HCT116 (cell line): ENCODE data around the gene NEK3. TPM values are rescaled to one million over a fixed set of nuclear protein-coding genes. Genes with fewer than 3 reads are reported as not detected.

ENCODE experiments used
- ATAC-seq: fragments of 200-7000 bp; cut with Tn5 transposase; 2 replicates; pipeline ENCODE4 v1.9.1; 2020; ENCODE audit warnings: mild to moderate bottlenecking, moderate library complexity
- BruUV-seq: library from RNA; stranded (reverse); fragments of 400-500 nt; replicated peaks from 2 replicates; lab custom pipeline; 2021; lab: Mats Ljungman, UMichigan
- CTCF ChIA-PET: fragments of 300-600 bp; sonication (Branson Sonifier 250); formaldehyde crosslinking; loops from one replicate; lab custom pipeline; 2021; ENCODE audit warnings: antibody characterized with exemption; lab: Charles Lee
- POLR2A ChIA-PET: fragments of 300-600, 350-600 bp; sonication (Branson Sonifier 250); formaldehyde crosslinking; loops from one replicate; lab custom pipeline; 2021; ENCODE audit warnings: antibody characterized with exemption; lab: Charles Lee
- RAD21 ChIA-PET, 2 experiments: fragments of 300-600 bp; sonication (Branson Sonifier 250); formaldehyde crosslinking; loops; one replicate each; lab custom pipeline; 2023; ENCODE audit warnings: low total read pairs in 2 of 2; ENCODE audit not compliant: uncharacterized antibody in 2 of 2, unreplicated experiment in 2 of 2, low non-redundant PET in 1 of 2; lab: Charles Lee
- DNase-seq: peaks from one replicate; pipeline ENCODE4 v3.0.0-alpha.2; 2010; ENCODE audit warnings: low read depth, low spot score
- H2AFZ ChIP-seq: fragments of 200-600 bp; shearing (Covaris generic), sonication (generic); 2 replicates; pipeline ENCODE4 v1.6.1; 2017; ENCODE audit warnings: low read depth, mixed run types, mixed read lengths, antibody characterized with exemption, low read length; ENCODE audit not compliant: poor library complexity, severe bottlenecking
- H3K27ac ChIP-seq: 2 replicates; pipeline ENCODE4 v1.5.1; 2012; ENCODE audit warnings: low read depth, low read length
- H3K27me3 ChIP-seq: fragments of 200-600 bp; sonication (generic); 2 replicates; pipeline ENCODE4 v1.6.1; 2016; ENCODE audit warnings: mixed run types, low read length, mixed read lengths; ENCODE audit not compliant: insufficient read depth
- H3K36me3 ChIP-seq, 2 experiments: fragments of 200-500 bp in 1 of 2; fragments of 200-600 bp in 1 of 2; sonication (Bioruptor generic) in 1 of 2; sonication (generic) in 1 of 2; 2 replicates each; pipeline versions ENCODE4 v1.5.1 to v1.6.1; 2014 to 2016; ENCODE audit warnings: low read length in 2 of 2, inconsistent platforms in 1 of 2, mixed read lengths in 1 of 2, mixed run types in 1 of 2; ENCODE audit not compliant: insufficient read depth in 2 of 2, control insufficient read depth in 1 of 2
- H3K4me1 ChIP-seq, 2 experiments: fragments of 200-600 bp in 1 of 2; sonication (generic) in 1 of 2; 2 replicates each; pipeline versions ENCODE4 v1.5.1 to v1.6.1; 2012 to 2017; ENCODE audit warnings: low read length in 2 of 2, inconsistent platforms in 1 of 2, mild to moderate bottlenecking in 1 of 2, mixed read lengths in 1 of 2, mixed run types in 1 of 2, moderate library complexity in 1 of 2; ENCODE audit not compliant: insufficient read depth in 2 of 2, control insufficient read depth in 1 of 2
- H3K4me2 ChIP-seq: fragments of 200-600 bp; sonication (generic); 2 replicates; pipeline ENCODE4 v1.6.1; 2017; ENCODE audit warnings: mixed run types, low read length, mixed read lengths
- H3K4me3 ChIP-seq, 2 experiments: fragments of 200-600 bp in 1 of 2; sonication (generic) in 1 of 2; replicated peaks in 1 of 2; 2 replicates each; pipeline ENCODE4 v1.5.1; 2011 to 2016; ENCODE audit warnings: low read length in 2 of 2, control low read depth in 1 of 2, low read depth in 1 of 2, mild to moderate bottlenecking in 1 of 2, mixed read lengths in 1 of 2, mixed run types in 1 of 2
- H3K79me2 ChIP-seq: fragments of 200-600 bp; sonication (generic); 2 replicates; pipeline ENCODE4 v1.6.1; 2017; ENCODE audit warnings: mild to moderate bottlenecking, mixed run types, low read length, moderate library complexity, mixed read lengths; ENCODE audit not compliant: insufficient read depth
- H3K9ac ChIP-seq: fragments of 200-600 bp; sonication (generic); 2 replicates; pipeline ENCODE4 v1.6.1; 2016; ENCODE audit warnings: low read length, mixed read lengths
- H3K9me2 ChIP-seq: fragments of 200-600 bp; sonication (generic), shearing (Covaris generic); 2 replicates; pipeline ENCODE4 v1.6.1; 2017; ENCODE audit warnings: mixed run types, mild to moderate bottlenecking, moderate library complexity; ENCODE audit not compliant: insufficient read depth
- H3K9me3 ChIP-seq, 2 experiments: fragments of 200-500 bp in 1 of 2; fragments of 200-600 bp in 1 of 2; sonication (Bioruptor generic) in 1 of 2; sonication (generic) in 1 of 2; 2 replicates each; pipeline ENCODE4 v1.6.1; 2014 to 2017; ENCODE audit warnings: low read length in 2 of 2, mixed read lengths in 2 of 2, inconsistent platforms in 1 of 2, low read depth in 1 of 2, mild to moderate bottlenecking in 1 of 2, mixed run types in 1 of 2, moderate library complexity in 1 of 2; ENCODE audit not compliant: control insufficient read depth in 1 of 2, insufficient read depth in 1 of 2
- H4K20me1 ChIP-seq: fragments of 200-600 bp; sonication (generic), shearing (Covaris generic); 2 replicates; pipeline ENCODE4 v1.6.1; 2017; ENCODE audit warnings: mixed run types, mild to moderate bottlenecking, moderate library complexity; ENCODE audit not compliant: insufficient read depth
- CTCF ChIP-seq, 3 experiments: fragments of 200-600 bp in 1 of 3; sonication (generic) in 1 of 3; IDR thresholded peaks in 2 of 3; conservative IDR thresholded peaks in 1 of 3; 2 replicates each; pipeline ENCODE4 v1.5.1; 2012 to 2017; ENCODE audit warnings: low read depth in 2 of 3, low read length in 2 of 3, antibody characterized with exemption in 1 of 3, borderline replicate concordance in 1 of 3, control low read depth in 1 of 3, mild to moderate bottlenecking in 1 of 3, mixed read lengths in 1 of 3, mixed run types in 1 of 3, moderate library complexity in 1 of 3; ENCODE audit not compliant: insufficient read depth in 1 of 3
- ELF1 ChIP-seq: IDR thresholded peaks from 2 replicates; pipeline ENCODE4 v1.6.1; 2012; ENCODE audit warnings: low read depth, borderline replicate concordance
- EZH2phosphoT487 ChIP-seq: fragments of 200-600 bp; IDR thresholded peaks from 2 replicates; pipeline ENCODE4 v1.6.1; 2018; ENCODE audit warnings: antibody characterized with exemption, borderline replicate concordance
- MAX ChIP-seq: IDR thresholded peaks from 2 replicates; pipeline ENCODE4 v1.6.1; 2012
- POLR2AphosphoS5 ChIP-seq: IDR thresholded peaks from 2 replicates; pipeline ENCODE4 v1.6.1; 2011; ENCODE audit warnings: mild to moderate bottlenecking, low read depth, low read length, moderate library complexity
- RAD21 ChIP-seq: IDR thresholded peaks from 2 replicates; pipeline ENCODE4 v1.6.1; 2012; ENCODE audit warnings: low read depth, mild to moderate bottlenecking
- SIN3A ChIP-seq: IDR thresholded peaks from 2 replicates; pipeline ENCODE4 v1.6.1; 2012; ENCODE audit warnings: low read depth
- TCF7L2 ChIP-seq: IDR thresholded peaks from 2 replicates; pipeline ENCODE4 v1.7.0; 2011; ENCODE audit warnings: borderline replicate concordance, inconsistent platforms; ENCODE audit not compliant: insufficient read depth, insufficient read length; ENCODE audit errors: extremely low read depth
- ZNF274 ChIP-seq: fragments of 200-500 bp; sonication (Bioruptor generic); IDR thresholded peaks from 2 replicates; pipeline ENCODE4 v1.6.1; 2014; ENCODE audit warnings: mild to moderate bottlenecking, low read depth, low read length, inconsistent platforms
- intact Hi-C: fragments of 100-400 bp; cut with micrococcal nuclease; formaldehyde crosslinking; loops from 2 replicates; pipeline ENCODE4 v1.10.0; 2022
- total RNA-seq: library from RNA; stranded (reverse); gene quantifications from one replicate; pipeline ENCODE4 v1.2.1, GENCODE V29; 2021; ENCODE audit not compliant: unreplicated experiment

The NEK3 gene
- total RNA-seq, 1 experiment from 2014 or later: 15.7 TPM

DNA sequence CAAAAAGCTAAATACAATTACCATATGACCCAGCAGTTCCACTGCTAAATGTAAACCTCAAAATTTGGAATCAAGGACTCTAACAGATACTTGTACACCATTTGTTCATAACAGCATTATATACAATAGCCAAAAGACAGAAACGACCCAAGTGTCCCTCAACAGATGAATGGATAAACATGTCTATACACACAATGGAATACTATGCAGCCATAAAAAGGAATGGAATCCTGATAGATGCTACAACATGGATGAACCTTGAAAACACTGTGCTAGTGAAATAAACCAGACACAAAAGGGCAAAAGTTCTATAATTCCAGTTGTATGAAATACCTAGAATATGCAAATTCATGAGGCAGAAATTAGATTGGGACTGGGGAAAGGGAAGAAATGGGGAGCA, 12.2 kb downstream of the NEK3 start:
- Histone ChIP-seq H3K9me2 (no peaks in the 10 kb centered on the region), H3K79me2 (no peaks in the 10 kb centered on the region), H3K36me3 (no peaks in the 10 kb centered on the region; a peak in 1 of 4 replicates), H3K4me2 (no peak overlapping the region), H3K27me3 (no peaks in the 10 kb centered on the region), H3K4me1 (no peaks in the 10 kb centered on the region), H4K20me1 (no peaks in the 10 kb centered on the region), H3K9ac (no peak overlapping the region), H2AFZ (no peak overlapping the region), H3K9me3 (no peaks in the 10 kb centered on the region), H3K27ac (no peak overlapping the region), H3K4me3 (no peak overlapping the region)
- no peak for DNase-seq
- no peak for TF ChIP-seq MAX
- TF ChIP-seq TCF7L2: no peak
- no peak for TF ChIP-seq CTCF (IDR thresholded peaks at IDR 0.05 in 2 of 3, conservative IDR thresholded peaks at IDR 0.05 in 1 of 3; ENCODE audit: borderline replicate concordance in 1 of 3, insufficient read depth in 1 of 3, low read depth in 2 of 3, low read length in 2 of 3)
- no peak for TF ChIP-seq SIN3A
- no peak for TF ChIP-seq EZH2phosphoT487
- intact Hi-C loops: no loop called here
- no peak for ATAC-seq
- BruUV-seq: no TSS peak
- ChIA-PET CTCF (no interaction called here), POLR2A (no interaction called here), RAD21 (no interaction called here)

DNA sequence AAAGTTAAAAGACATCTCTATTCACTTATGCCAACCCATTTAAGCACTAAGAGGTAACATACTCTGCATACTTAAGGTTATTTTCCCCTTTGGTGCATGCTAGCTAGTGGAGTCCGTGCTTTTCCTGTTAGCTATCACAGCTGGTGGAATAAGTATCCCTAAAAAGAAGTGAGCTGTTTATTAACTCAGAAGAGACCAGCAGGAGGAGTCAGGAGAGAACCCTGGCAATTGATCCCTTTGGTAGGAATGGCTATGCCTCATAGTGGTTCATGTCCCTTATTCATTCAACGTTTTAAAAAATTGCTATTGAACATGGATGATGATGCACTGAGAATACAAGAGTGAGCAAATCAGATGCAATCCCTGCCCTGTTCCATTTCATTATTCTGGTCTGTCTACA, 18.1 kb downstream of the NEK3 start:
- no peak overlapping the region for H3K9ac ChIP-seq
- TF ChIP-seq ZNF274 (no peak), ELF1 (no peak), POLR2AphosphoS5 (no peak), RAD21 (0 out of 2 replicates have a peak, but pooled peaks have one; percentile 6)
- ChIA-PET POLR2A (no interaction called here), RAD21 (no interaction called here), CTCF (no interaction called here)
- intact Hi-C loops: no loop called here
- no TSS peak for BruUV-seq
- no peaks in the 10 kb centered on the region for H3K4me1 ChIP-seq
- no peaks in the 10 kb centered on the region for H3K79me2 ChIP-seq
- DNase-seq (no peak), ATAC-seq (no peak)
- H2AFZ ChIP-seq: no peak overlapping the region
- H3K4me2 ChIP-seq: no peak overlapping the region
- no peaks in the 10 kb centered on the region for H3K36me3 ChIP-seq
- H3K27me3 ChIP-seq: no peaks in the 10 kb centered on the region
- no peaks in the 10 kb centered on the region for H3K9me2 ChIP-seq
- no peak overlapping the region for H3K27ac ChIP-seq
- no peak overlapping the region for H3K4me3 ChIP-seq
- H3K9me3 ChIP-seq: no peaks in the 10 kb centered on the region
- no peaks in the 10 kb centered on the region for H4K20me1 ChIP-seq
